ENCODE results near the gene GNGT2.

- TF ChIP-seq CTCF (tag by site-specific recombination; IDR thresholded peaks at IDR 0.05) = no peak
- no peak for TF ChIP-seq ZNF2 (tag by site-specific recombination; IDR thresholded peaks at IDR 0.05)
- no peak for TF ChIP-seq ZBTB21 (tag by site-specific recombination; IDR thresholded peaks at IDR 0.05)
- no peak for TF ChIP-seq KLF10 (tag by site-specific recombination; IDR thresholded peaks at IDR 0.05)
- TF ChIP-seq ZNF23 (tag by site-specific recombination; IDR thresholded peaks at IDR 0.05; ENCODE audit: borderline replicate concordance) = no peak
- TF ChIP-seq ZBTB8A (tag by site-specific recombination; IDR thresholded peaks at IDR 0.05) = no peak
- TF ChIP-seq REPIN1 (tag by site-specific recombination; IDR thresholded peaks at IDR 0.05; ENCODE audit: low read depth) = no peak
- TF ChIP-seq ZNF776 (tag by site-specific recombination; IDR thresholded peaks at IDR 0.05; ENCODE audit: borderline replicate concordance) = no peak
- no peak for TF ChIP-seq ZBTB48 (tag by site-specific recombination; IDR thresholded peaks at IDR 0.05)
- TF ChIP-seq ZSCAN30 (tag by site-specific recombination; IDR thresholded peaks at IDR 0.05) = no peak
These were observed 8.9 kb upstream of the GNGT2 start for GRCh38 chr17:49218941-49219913.

Measured in HEK293 (cell line).